Keratinocyte (primary cell): ENCODE data around the gene TMEM190. TPM values are rescaled to one million over a fixed set of nuclear protein-coding genes. Genes with fewer than 3 reads are reported as not detected.

ENCODE experiments used
- DNase-seq: peaks from one replicate; pipeline ENCODE4 v3.0.0-alpha.2; 2011; ENCODE audit warnings: low read depth, missing footprints, low spot score
- FAIRE-seq: peaks from 2 replicates; lab custom pipeline; 2011; peaks lifted over from hg19 to GRCh38; lab: Jason Lieb, UNC
- H2AFZ ChIP-seq: 2 replicates; pipeline ENCODE4 v1.6.0; 2012; ENCODE audit warnings: low read length, control low read depth, inconsistent platforms; ENCODE audit not compliant: control insufficient read depth
- H3K27ac ChIP-seq: 2 replicates; pipeline ENCODE4 v1.5.1; 2011; ENCODE audit warnings: low read length; ENCODE audit not compliant: control insufficient read depth, insufficient read depth
- H3K27me3 ChIP-seq: 3 replicates; pipeline ENCODE4 v1.6.0; 2011; ENCODE audit warnings: low read length; ENCODE audit not compliant: control insufficient read depth, insufficient read depth; ENCODE audit errors: extremely low read depth
- H3K36me3 ChIP-seq, 2 experiments: 2 replicates in 1 of 2; 3 replicates in 1 of 2; pipeline ENCODE4 v1.5.1; 2011; ENCODE audit warnings: low read length in 2 of 2, mild to moderate bottlenecking in 1 of 2; ENCODE audit not compliant: control insufficient read depth in 2 of 2, insufficient read depth in 2 of 2; ENCODE audit errors: extremely low read depth in 1 of 2
- H3K4me1 ChIP-seq: 3 replicates; pipeline ENCODE4 v1.5.1; 2011; ENCODE audit warnings: low read length; ENCODE audit not compliant: control insufficient read depth, insufficient read depth; ENCODE audit errors: extremely low read depth
- H3K4me2 ChIP-seq: 3 replicates; pipeline ENCODE4 v1.6.0; 2011; ENCODE audit warnings: low read depth, low read length; ENCODE audit not compliant: control insufficient read depth, insufficient read depth; ENCODE audit errors: extremely low read depth
- H3K4me3 ChIP-seq, 3 experiments: fragments of 200-600 bp in 1 of 3; sonication (generic) in 1 of 3; 2 replicates in 2 of 3; 3 replicates in 1 of 3; pipeline ENCODE4 v1.5.1; 2011 to 2016; ENCODE audit warnings: low read length in 3 of 3, mild to moderate bottlenecking in 3 of 3, control low read depth in 2 of 3, inconsistent platforms in 1 of 3, low read depth in 1 of 3, mixed read lengths in 1 of 3, mixed run types in 1 of 3, moderate library complexity in 1 of 3; ENCODE audit not compliant: control insufficient read depth in 2 of 3, insufficient read depth in 2 of 3; ENCODE audit errors: extremely low read depth in 1 of 3
- H3K79me2 ChIP-seq: 2 replicates; pipeline ENCODE4 v1.6.0; 2012; ENCODE audit warnings: low read length; ENCODE audit not compliant: control insufficient read depth, insufficient read depth
- H3K9ac ChIP-seq: 3 replicates; pipeline ENCODE4 v1.6.0; 2011; ENCODE audit warnings: low read length; ENCODE audit not compliant: control insufficient read depth, insufficient read depth; ENCODE audit errors: extremely low read depth
- H3K9me1 ChIP-seq: 3 replicates; pipeline ENCODE4 v1.6.0; 2011; ENCODE audit warnings: low read length; ENCODE audit not compliant: control insufficient read depth, insufficient read depth; ENCODE audit errors: extremely low read depth
- H3K9me3 ChIP-seq: 2 replicates; pipeline ENCODE4 v1.5.1; 2012; ENCODE audit warnings: low read depth, low read length; ENCODE audit not compliant: control insufficient read depth
- H4K20me1 ChIP-seq: 3 replicates; pipeline ENCODE4 v1.6.0; 2011; ENCODE audit warnings: low read length; ENCODE audit not compliant: control insufficient read depth, insufficient read depth; ENCODE audit errors: extremely low read depth
- CTCF ChIP-seq, 3 experiments: IDR thresholded peaks in 1 of 3; conservative IDR thresholded peaks in 1 of 3; optimal IDR thresholded peaks in 1 of 3; 2 replicates in 2 of 3; 3 replicates in 1 of 3; pipeline versions ENCODE3 to v1.5.1; 2011; ENCODE audit warnings: low read length in 3 of 3, mild to moderate bottlenecking in 3 of 3, moderate library complexity in 2 of 3, control low read depth in 1 of 3, inconsistent platforms in 1 of 3; ENCODE audit not compliant: insufficient read depth in 2 of 3; ENCODE audit errors: extremely low read depth in 1 of 3
- EZH2 ChIP-seq: IDR thresholded peaks from one replicate; pipeline ENCODE4 v1.6.1; 2012; ENCODE audit warnings: inconsistent platforms, mild to moderate bottlenecking, low read length, moderate library complexity
- dilution Hi-C: fragments of 300-500 bp; cut with MboI; formaldehyde crosslinking; loops from one replicate; pipeline ENCODE4 v1.7.0; 2020; ENCODE audit warnings: low sequenced_read_pairs; ENCODE audit not compliant: extremely low pct_ligation_motif_present
- polyA plus RNA-seq, 5 experiments: library from polyadenylated mRNA; depleted of rRNA in 3 of 5; stranded (reverse) in 3 of 5; stranded (forward) in 1 of 5; unstranded in 1 of 5; fragments of >200 nt; gene quantifications; 1 replicate in 1 of 5; 2 replicates in 3 of 5; 3 replicates in 1 of 5; pipeline versions ENCODE4 v1.2.1 to v1.2.3, GENCODE V29; 2011 to 2012; ENCODE audit warnings: missing spikeins in 2 of 5, low read depth in 1 of 5, low replicate concordance in 1 of 5

The TMEM190 gene
- polyA plus RNA-seq, 1 donor (not counting 4 experiments of a cell fraction or from before 2014, with no cell fraction given), result not detected

GRCh38 chr19:55346725-55347441, 29.7 kb upstream of the TMEM190 start:
- Histone ChIP-seq H3K27me3 (peaks cover 7% of the 10 kb centered on the region), H3K9me1 (no peaks in the 10 kb centered on the region), H2AFZ (no peak overlapping the region), H3K79me2 (no peaks in the 10 kb centered on the region), H4K20me1 (no peaks in the 10 kb centered on the region), H3K9me3 (no peaks in the 10 kb centered on the region), H3K4me1 (peaks cover 3% of the 10 kb centered on the region), H3K4me3 (no peak overlapping the region), H3K27ac (no peak overlapping the region), H3K4me2 (no peak overlapping the region), H3K36me3 (peaks cover 0 to 14% of the 10 kb centered on the region in 2 experiments), H3K9ac (no peak overlapping the region)
- dilution Hi-C loops, result no loop called here
- no peak for TF ChIP-seq EZH2
- no peak for TF ChIP-seq CTCF (optimal IDR thresholded peaks at IDR 0.05 in 1 of 3, IDR thresholded peaks at IDR 0.05 in 1 of 3, conservative IDR thresholded peaks at IDR 0.05 in 1 of 3; ENCODE audit: extremely low read depth in 1 of 3, insufficient read depth in 2 of 3, low read length in 3 of 3)
- no peak for DNase-seq
- no peak for FAIRE-seq

- no peak for FAIRE-seq
Observed at GRCh38 chr19:55347442-55348009, 29.1 kb upstream of the TMEM190 start.

More at GRCh38 chr19:55347442-55348009, 29.1 kb upstream of the TMEM190 start:
- no peak overlapping the region for H3K4me2 ChIP-seq
- no peaks in the 10 kb centered on the region for H3K9me1 ChIP-seq
- no peaks in the 10 kb centered on the region for H3K79me2 ChIP-seq
- H3K9ac ChIP-seq, result no peak overlapping the region
- H2AFZ ChIP-seq, result no peak overlapping the region
- no peak overlapping the region for H3K27ac ChIP-seq
- H3K4me1 ChIP-seq, result peaks cover 3% of the 10 kb centered on the region
- TF ChIP-seq EZH2, result no peak
- H3K36me3 ChIP-seq, result peaks cover 0 to 13% of the 10 kb centered on the region in 2 experiments
- H3K27me3 ChIP-seq, result peaks cover 13% of the 10 kb centered on the region
- no peak overlapping the region for H3K4me3 ChIP-seq
- no peaks in the 10 kb centered on the region for H3K9me3 ChIP-seq
- dilution Hi-C loops, result no loop called here
- no peak for DNase-seq
- no peaks in the 10 kb centered on the region for H4K20me1 ChIP-seq
